ENCODE data around the gene ZNF473. TPM values are rescaled to one million over a fixed set of nuclear protein-coding genes. Genes with fewer than 3 reads are reported as not detected.

ZNF473 gene
- total and polyA plus RNA-seq, 2 of the 13 experiments (the other 11 are each of a cell fraction or from before 2014, with no cell fraction given), result 5.8 to 11.9 TPM

GRCh38 chr19:49987159-49987698 lies 38.6 kb upstream of the ZNF473 start (continued):
- TF ChIP-seq DMTF1 (CRISPR knock-in tag; IDR thresholded peaks at IDR 0.05) (peak; percentile 99), NONO (IDR thresholded peaks at IDR 0.05) (no peak), NONO (CRISPR knock-in tag; conservative IDR thresholded peaks at IDR 0.05) (peak; percentile 61), YEATS2 (CRISPR knock-in tag; IDR thresholded peaks at IDR 0.05; ENCODE audit: borderline replicate concordance) (peak; percentile 98), ARHGAP35 (CRISPR knock-in tag; IDR thresholded peaks at IDR 0.05; ENCODE audit: borderline replicate concordance) (peak; percentile 100), ZNF614 (CRISPR knock-in tag; IDR thresholded peaks at IDR 0.05; ENCODE audit: borderline replicate concordance) (peak; percentile 99), RXRB (CRISPR knock-in tag; IDR thresholded peaks at IDR 0.05; ENCODE audit: borderline replicate concordance) (peak; percentile 98), CREB3 (CRISPR knock-in tag; IDR thresholded peaks at IDR 0.05) (peak; percentile 100), TBX3 (IDR thresholded peaks at IDR 0.05; ENCODE audit: borderline replicate concordance) (no peak), MTERF4 (CRISPR knock-in tag; IDR thresholded peaks at IDR 0.05) (peak; percentile 100), THAP7 (CRISPR knock-in tag; IDR thresholded peaks at IDR 0.05) (peak; percentile 99), U2AF1 (optimal IDR thresholded peaks at IDR 0.05; ENCODE audit: low read depth, low read length) (no peak), ELF3 (CRISPR knock-in tag; IDR thresholded peaks at IDR 0.05) (peak; percentile 99), RFX3 (CRISPR knock-in tag; IDR thresholded peaks at IDR 0.05) (peak; percentile 80), ATRX (CRISPR knock-in tag; IDR thresholded peaks at IDR 0.05; ENCODE audit: borderline replicate concordance) (peak; percentile 97; the same call in 1 of the 2 replicates), ZNF24 (IDR thresholded peaks at IDR 0.05) (0 out of 2 replicates have a peak, but pooled peaks have one; percentile 22), ZNF496 (CRISPR knock-in tag; IDR thresholded peaks at IDR 0.05; ENCODE audit: insufficient replicate concordance) (peak; percentile 92), FUBP1 (CRISPR knock-in tag; IDR thresholded peaks at IDR 0.05; ENCODE audit: borderline replicate concordance) (peak; percentile 80; the same call in 1 of the 2 replicates), KMT2A (CRISPR knock-in tag; IDR thresholded peaks at IDR 0.05) (peak; percentile 97), RARA (CRISPR knock-in tag; IDR thresholded peaks at IDR 0.05) (peak; percentile 95), ISX (CRISPR knock-in tag; conservative IDR thresholded peaks at IDR 0.05) (peak; percentile 100), PAX8 (CRISPR knock-in tag; IDR thresholded peaks at IDR 0.05; ENCODE audit: borderline replicate concordance) (peak; percentile 100), ZNF780A (CRISPR knock-in tag; IDR thresholded peaks at IDR 0.05) (peak; percentile 100)
